GM19455 (cell line): ENCODE results near the gene SRRM4.

Source experiments
- ATAC-seq: cut with Tn5 transposase; IDR thresholded peaks from one replicate; pipeline ENCODE4 v1.9.1; 2021; ENCODE audit not compliant: unreplicated experiment

The SRRM4 gene

DNA sequence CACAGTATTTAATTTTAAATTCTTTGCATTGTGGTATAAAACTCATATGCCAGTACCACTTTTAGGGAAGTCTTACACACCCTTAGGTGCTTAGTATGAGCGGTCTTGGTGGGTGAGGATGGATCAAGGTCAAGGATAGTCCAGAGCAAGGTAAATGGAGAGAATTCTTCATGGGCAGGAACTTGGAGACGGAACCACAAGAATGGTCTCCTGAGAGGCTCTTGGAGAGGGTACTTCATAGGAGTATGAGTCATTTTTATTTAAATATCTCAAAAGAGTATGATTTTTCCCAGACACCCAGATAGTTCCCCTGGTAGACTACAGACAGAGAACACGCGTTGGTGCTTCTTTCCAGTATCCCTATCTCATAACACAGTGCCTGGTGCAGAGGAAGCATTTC lies 219.3 kb downstream of the SRRM4 start:
- ATAC-seq: no peak

DNA sequence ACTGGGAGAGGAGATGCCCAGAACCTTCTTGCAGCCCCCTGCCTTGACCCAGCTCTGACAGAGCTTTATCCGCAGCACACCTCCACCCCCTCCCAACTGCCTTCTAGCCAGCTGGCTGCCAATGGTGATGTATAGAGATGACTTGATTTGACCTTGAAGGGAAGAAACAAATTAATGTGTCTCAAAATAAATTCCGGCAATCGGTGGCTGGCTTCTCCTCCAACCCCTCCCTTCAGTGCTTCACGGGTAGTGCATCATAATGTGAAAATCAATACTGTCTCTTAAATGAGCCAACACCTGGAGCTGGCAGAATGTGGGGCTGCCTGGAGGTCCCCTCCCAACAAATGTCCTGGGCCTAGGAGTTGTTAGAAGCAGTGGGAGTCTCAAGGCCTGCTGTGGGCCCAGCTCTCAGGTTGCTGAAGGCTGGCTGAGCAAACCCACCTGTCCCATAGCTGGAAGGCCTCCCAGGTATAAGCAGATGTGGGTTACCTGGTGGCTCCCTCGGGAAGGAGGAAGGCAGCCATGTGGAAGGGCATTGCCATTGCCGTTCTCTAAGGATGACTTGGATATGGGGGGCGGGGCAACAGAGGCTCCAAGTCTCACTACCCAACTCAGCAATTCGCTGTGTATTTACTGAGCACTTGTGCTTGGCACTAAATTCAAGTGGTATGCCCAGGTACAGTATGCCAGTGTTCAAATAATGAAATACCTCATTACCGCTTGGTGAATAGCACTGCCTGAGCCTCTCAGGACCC lies 220.6 kb downstream of the SRRM4 start:
- ATAC-seq: no peak

DNA sequence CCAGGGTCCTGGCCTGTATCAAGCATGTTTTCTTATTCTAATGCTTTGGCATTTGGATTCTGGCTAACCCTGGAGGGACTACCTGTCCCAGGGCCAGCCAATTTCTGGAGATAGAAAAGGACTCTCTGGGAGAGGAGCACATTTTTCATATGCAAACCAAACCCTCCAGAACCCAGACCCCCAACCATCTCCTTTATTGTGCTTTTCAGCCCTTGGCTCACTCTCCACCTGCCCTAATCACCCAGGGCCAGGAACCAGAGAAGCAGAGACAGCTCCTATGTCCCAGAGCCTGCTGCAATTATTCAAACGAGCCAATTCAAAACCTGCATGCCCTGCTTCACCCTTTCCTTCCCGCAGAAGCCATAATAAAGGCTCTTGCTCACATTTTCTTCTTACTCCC lies 221.2 kb downstream of the SRRM4 start:
- ATAC-seq: no peak

DNA sequence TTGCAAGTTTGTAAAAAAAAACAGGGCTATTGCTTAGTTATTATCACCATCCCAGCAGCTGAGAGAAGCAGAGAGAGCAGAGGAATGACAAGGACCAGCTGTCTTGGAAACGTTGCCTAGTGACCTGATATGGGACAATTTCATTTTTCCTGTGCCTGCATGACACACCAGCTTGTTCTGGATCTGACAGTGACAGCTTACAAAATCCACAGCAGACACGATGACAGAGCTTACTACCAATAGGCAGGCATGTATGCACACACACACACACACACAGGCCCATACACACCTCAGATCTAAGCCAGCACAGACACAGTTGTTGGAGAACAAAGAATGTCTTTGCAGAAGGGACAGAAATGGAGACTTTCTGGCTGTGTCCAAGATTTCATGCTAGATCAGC lies 222.8 kb downstream of the SRRM4 start:
- no peak for ATAC-seq

DNA sequence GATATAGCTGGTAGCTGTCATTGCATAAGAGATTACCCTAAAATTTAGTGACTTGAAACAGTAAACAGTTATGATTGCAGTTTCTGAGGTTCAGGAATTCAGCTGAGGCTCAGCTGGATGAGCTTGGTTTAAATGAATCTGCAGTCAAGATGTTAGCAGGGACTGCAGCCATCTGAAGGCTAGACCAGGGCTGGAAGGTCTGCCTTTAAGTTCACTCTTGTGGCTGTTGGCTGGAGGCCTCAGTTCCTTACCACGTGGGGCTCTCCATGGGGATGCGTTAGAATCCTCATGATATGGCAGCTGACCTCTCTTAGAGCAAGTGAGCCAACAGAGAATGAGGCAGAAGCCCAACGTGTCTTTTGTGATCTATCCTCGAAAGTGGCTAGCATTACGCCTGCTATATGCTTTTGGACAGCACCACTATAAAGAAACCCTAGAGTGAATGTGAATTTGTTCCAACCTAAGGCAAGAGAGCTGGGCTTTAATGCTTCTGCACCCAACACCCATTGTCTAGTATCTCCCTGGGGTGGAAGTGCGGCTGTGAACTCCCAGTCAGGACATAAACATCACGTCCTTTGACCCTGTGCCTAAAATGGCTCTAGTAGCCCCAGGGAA lies 223.4 kb downstream of the SRRM4 start:
- ATAC-seq: no peak

DNA sequence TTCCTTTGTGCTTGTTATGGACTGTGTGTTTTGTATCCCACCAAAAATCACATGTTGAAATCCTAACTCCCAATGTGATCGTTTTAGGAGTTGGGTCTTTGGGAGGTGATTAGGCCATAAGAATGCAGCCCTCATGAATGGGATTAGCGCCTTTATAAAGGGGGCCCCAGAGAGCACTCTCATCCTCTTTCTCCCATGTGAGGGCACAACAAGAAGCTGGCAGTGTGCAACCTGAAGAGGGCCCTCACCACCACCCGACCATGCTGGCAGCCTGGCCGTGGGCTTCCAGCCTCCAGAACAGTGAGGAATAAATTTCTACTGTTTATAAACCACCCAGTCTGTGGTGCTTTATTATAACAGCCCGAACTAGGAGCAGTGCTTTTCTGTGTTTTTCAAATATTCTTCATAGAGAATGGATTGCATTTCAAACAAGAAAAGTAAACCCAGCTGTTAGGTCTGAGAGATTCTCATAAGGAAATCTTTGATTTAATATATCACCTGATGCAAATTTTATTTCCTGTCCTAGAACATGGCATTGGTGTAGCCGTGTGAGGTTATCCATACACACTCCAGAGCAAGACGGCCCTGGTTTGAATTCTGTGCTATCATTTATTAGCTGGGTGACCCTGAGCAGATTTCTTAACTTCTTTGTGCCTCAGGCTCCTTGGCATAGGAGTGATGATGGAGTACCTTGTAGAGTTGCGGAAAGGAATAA lies 225.2 kb downstream of the SRRM4 start:
- no peak for ATAC-seq

DNA sequence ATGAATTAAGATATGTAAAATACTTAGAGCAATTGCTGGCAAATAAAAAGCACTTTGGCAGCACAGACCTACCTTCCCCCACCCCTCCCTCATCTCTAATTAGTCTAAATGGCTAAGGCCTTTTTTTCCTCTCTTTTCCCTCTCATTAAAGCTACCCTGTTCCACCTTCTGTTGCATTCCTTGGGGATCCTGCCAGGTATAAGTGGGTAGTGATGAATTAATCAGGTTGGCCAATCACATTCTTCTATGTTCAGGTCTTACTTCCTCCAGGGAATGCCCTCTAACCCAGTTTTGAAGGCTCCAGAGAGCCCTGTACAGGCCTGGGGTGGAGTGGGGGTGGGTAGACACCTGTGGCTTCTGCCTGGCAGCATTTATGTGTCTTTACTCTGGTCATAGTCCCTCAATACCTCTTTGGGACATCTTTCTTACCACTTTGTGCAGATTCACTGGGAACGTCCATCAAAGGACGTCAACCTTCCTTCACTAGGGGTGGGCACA lies 225.8 kb downstream of the SRRM4 start:
- no peak for ATAC-seq

DNA sequence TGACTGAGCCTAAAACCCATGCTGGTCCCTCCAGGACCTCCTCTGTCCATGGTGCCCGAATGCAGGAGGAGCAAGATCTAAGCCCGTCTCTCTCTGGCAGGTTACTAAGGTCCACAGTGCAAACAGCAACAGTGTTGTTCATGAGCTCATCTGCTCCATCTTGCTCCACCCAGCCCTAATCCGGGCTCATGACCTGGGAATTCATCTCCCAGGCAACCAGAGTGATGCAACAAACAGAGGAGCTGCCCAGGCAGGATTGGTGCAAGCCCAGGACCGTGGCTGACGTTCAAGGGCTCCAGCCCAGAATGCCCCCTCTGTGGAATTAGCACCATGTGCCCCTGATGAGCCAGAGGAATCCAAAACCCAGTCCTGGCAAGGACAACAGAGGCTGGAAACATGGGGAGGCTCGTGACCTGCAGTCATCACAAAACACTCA lies 227.3 kb downstream of the SRRM4 start:
- ATAC-seq: no peak

DNA sequence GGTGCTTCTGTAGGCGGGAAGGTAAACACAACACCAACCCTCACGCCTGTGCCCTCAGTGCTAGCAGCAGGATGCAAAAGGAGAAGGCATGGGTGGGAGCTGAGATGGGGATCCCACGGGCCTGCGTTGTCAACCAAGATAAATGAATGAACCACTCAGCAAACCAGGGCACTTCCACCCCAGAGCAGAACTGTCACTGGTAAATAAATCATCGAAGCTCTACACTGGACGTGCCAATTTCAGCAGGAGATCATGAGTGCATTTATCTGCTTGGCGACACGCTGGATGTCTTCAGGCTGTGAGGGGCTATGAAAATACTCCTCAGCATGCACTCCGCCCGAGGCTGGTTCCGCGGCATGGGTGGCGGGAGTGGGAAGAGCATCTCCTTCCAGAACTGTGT lies 230.5 kb downstream of the SRRM4 start:
- ATAC-seq: no peak
